A549 (cell line): Measurements from ENCODE around the gene MAML2.

Experiments used
- MYC ChIP-seq: IDR thresholded peaks from 2 replicates; pipeline ENCODE4 v1.6.1; 2012; ENCODE audit warnings: mild to moderate bottlenecking, inconsistent platforms, low read length, improper control_type of control experiment, borderline replicate concordance
- NFE2L2 ChIP-seq: fragments of 150-350 bp; conservative IDR thresholded peaks from 2 replicates; pipeline ENCODE4 v1.6.1; 2014; ENCODE audit warnings: low read length
- PBX3 ChIP-seq: IDR thresholded peaks from 2 replicates; pipeline ENCODE4 v1.6.1; 2012
- PHF8 ChIP-seq: fragments of 200-600 bp; sonication (generic); IDR thresholded peaks from 2 replicates; pipeline ENCODE4 v1.6.1; 2016; ENCODE audit warnings: low read depth, mild to moderate bottlenecking, antibody characterized with exemption, moderate library complexity, borderline replicate concordance
- POLR2A ChIP-seq: IDR thresholded peaks from 2 replicates; pipeline ENCODE4 v1.6.1; 2012; ENCODE audit warnings: mild to moderate bottlenecking, low read length
- POLR2AphosphoS2 ChIP-seq: conservative IDR thresholded peaks from 2 replicates; pipeline ENCODE4 v1.6.1; 2012; ENCODE audit warnings: low read length, improper control_type of control experiment, inconsistent platforms
- RARB ChIP-seq: fragments of 250-450 bp; sonication (Bioruptor Pico); IDR thresholded peaks from 2 replicates; pipeline ENCODE4 v1.8.0; 2021; ENCODE audit warnings: mild to moderate bottlenecking, moderate library complexity
- TF ChIP-seq, protein P1 (sequence below): fragments of >200 bp; sonication (Bioruptor Twin); formaldehyde crosslinking; IDR thresholded peaks from 3 replicates; pipeline ENCODE4 v1.5.1; 2016

- TF ChIP-seq POLR2A (no peak), MYC (no peak), PHF8 (no peak), NFE2L2 (peak; percentile 89), POLR2AphosphoS2 (no peak), PBX3 (no peak), RARB (CRISPR knock-in tag) (no peak)
- TF ChIP-seq, protein P1, sequence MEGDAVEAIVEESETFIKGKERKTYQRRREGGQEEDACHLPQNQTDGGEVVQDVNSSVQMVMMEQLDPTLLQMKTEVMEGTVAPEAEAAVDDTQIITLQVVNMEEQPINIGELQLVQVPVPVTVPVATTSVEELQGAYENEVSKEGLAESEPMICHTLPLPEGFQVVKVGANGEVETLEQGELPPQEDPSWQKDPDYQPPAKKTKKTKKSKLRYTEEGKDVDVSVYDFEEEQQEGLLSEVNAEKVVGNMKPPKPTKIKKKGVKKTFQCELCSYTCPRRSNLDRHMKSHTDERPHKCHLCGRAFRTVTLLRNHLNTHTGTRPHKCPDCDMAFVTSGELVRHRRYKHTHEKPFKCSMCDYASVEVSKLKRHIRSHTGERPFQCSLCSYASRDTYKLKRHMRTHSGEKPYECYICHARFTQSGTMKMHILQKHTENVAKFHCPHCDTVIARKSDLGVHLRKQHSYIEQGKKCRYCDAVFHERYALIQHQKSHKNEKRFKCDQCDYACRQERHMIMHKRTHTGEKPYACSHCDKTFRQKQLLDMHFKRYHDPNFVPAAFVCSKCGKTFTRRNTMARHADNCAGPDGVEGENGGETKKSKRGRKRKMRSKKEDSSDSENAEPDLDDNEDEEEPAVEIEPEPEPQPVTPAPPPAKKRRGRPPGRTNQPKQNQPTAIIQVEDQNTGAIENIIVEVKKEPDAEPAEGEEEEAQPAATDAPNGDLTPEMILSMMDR, result no peak
These were observed 357.7 kb downstream of the MAML2 start for GRCh38 chr11:95985174-95985808.
